ENCODE results near the gene ZNF410. TPM values are rescaled to one million over a fixed set of nuclear protein-coding genes. Genes with fewer than 3 reads are reported as not detected.

ZNF410 gene
- total and polyA plus RNA-seq, 2 of the 8 experiments (the other 6 are each of a cell fraction or from before 2014, with no cell fraction given): 11.2 to 18.9 TPM

- no peak overlapping the region for H2AK5ac ChIP-seq (ENCODE audit: low read depth, low read length)
Measured at GRCh38 chr14:73961192-73961591, 74.5 kb downstream of the ZNF410 start.

More at GRCh38 chr14:73961192-73961591, 74.5 kb downstream of the ZNF410 start:
- POLR2A ChIA-PET (ENCODE audit: partially characterized antibody): no interaction called here
- no peak overlapping the region for H4K8ac ChIP-seq (ENCODE audit: extremely low read depth, insufficient read depth, low read length)
- H2BK12ac ChIP-seq (ENCODE audit: low read depth, low read length): no peak overlapping the region
- no peaks in the 10 kb centered on the region for H3K9me3 ChIP-seq (ENCODE audit: insufficient read depth in 2 of 2, low read depth in 1 of 2, low read length in 1 of 2)
- H3K36me3 ChIP-seq (ENCODE audit: control insufficient read depth in 2 of 4, insufficient read depth in 4 of 4, low read length in 3 of 4): peaks cover 2 to 17% (median 10%) of the 10 kb centered on the region in 4 experiments; a peak in 5 of 8 replicates
- WGBS, 2 experiments (ENCODE audit: extremely low coverage in 1 of 2, insufficient coverage in 1 of 2, insufficient read length in 1 of 2, insufficient replicate concordance in 2 of 2, low coverage in 1 of 2, low lambda C conversion rate in 2 of 2, missing lambda C conversion rate in 1 of 2): 90% methylated on average over 12 of the region's 12 CpGs; no CpG with 5 or more reads in 1 of the 2 experiments
- H3K56ac ChIP-seq (replicated peaks; ENCODE audit: insufficient read length, low read depth, low read length): no peak overlapping the region
- H2AFZ ChIP-seq (ENCODE audit: low read length): no peak overlapping the region
- no peaks in the 10 kb centered on the region for H3K79me1 ChIP-seq (ENCODE audit: low read depth, low read length)
- H3K4me1 ChIP-seq (replicated peaks in 1 of 4; ENCODE audit: control insufficient read depth in 3 of 4, insufficient read depth in 4 of 4, low read length in 3 of 4): no peaks in the 10 kb centered on the region
- H4K91ac ChIP-seq (replicated peaks; ENCODE audit: insufficient read length, low read length): no peak overlapping the region
- CTCF ChIA-PET (ENCODE audit: partially characterized antibody): interaction anchor here (1.5 kb wide), 1 partner anchor 76 kb away, joined by 3 read pairs; no protein-coding TSS in a partner anchor
- no peak overlapping the region for H4K5ac ChIP-seq (ENCODE audit: insufficient read length, low read depth, low read length)
- H3K79me2 ChIP-seq (ENCODE audit: control insufficient read depth in 1 of 2, insufficient read depth in 2 of 2, low read length in 2 of 2): no peaks in the 10 kb centered on the region
- FAIRE-seq: no peak
- H3K27ac ChIP-seq (ENCODE audit: low read depth, low read length): no peak overlapping the region
- H3K4me2 ChIP-seq (ENCODE audit: insufficient read depth in 1 of 2, low read depth in 2 of 2, low read length in 2 of 2): no peak overlapping the region
- DNase-seq (ENCODE audit: low read depth in 1 of 2, low spot score in 2 of 2): no peak
- no peak overlapping the region for H2BK15ac ChIP-seq (ENCODE audit: low read length)
- TF ChIP-seq CHD2 (IDR thresholded peaks at IDR 0.05; ENCODE audit: low read length) (no peak), KDM1A (IDR thresholded peaks at IDR 0.05; ENCODE audit: borderline replicate concordance, low read length) (no peak), EGR1 (IDR thresholded peaks at IDR 0.05; ENCODE audit: borderline replicate concordance, low read depth, low read length) (no peak)
- TF ChIP-seq, protein P1, sequence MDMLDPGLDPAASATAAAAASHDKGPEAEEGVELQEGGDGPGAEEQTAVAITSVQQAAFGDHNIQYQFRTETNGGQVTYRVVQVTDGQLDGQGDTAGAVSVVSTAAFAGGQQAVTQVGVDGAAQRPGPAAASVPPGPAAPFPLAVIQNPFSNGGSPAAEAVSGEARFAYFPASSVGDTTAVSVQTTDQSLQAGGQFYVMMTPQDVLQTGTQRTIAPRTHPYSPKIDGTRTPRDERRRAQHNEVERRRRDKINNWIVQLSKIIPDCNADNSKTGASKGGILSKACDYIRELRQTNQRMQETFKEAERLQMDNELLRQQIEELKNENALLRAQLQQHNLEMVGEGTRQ (IDR thresholded peaks at IDR 0.05; ENCODE audit: low read length): no peak
- no peak overlapping the region for H2BK5ac ChIP-seq (ENCODE audit: low read depth, low read length)
- H3K4me3 ChIP-seq (ENCODE audit: extremely low read depth in 1 of 4, insufficient read depth in 2 of 4, low read depth in 3 of 4, low read length in 4 of 4): no peak overlapping the region
- no peak overlapping the region for H3K4ac ChIP-seq (replicated peaks; ENCODE audit: insufficient read length, low read depth, low read length)
- no peaks in the 10 kb centered on the region for H3K23me2 ChIP-seq (ENCODE audit: low read depth, low read length)
- H2BK120ac ChIP-seq (replicated peaks; ENCODE audit: low read depth, low read length): no peak overlapping the region
- no peaks in the 10 kb centered on the region for H4K20me1 ChIP-seq (replicated peaks in 1 of 2; ENCODE audit: control insufficient read depth in 1 of 2, insufficient read depth in 2 of 2, low read length in 2 of 2)
- no peak overlapping the region for H3K18ac ChIP-seq (ENCODE audit: extremely low read depth, low read length)
- no peak overlapping the region for H3K23ac ChIP-seq (ENCODE audit: insufficient read length)
- H3K14ac ChIP-seq (ENCODE audit: insufficient read length): no peak overlapping the region
- H3K27me3 ChIP-seq (replicated peaks in 1 of 4; ENCODE audit: control insufficient read depth in 3 of 4, extremely low read depth in 1 of 4, insufficient read depth in 3 of 4, low read length in 3 of 4): no peaks in the 10 kb centered on the region
- H2BK20ac ChIP-seq (ENCODE audit: low read length): no peak overlapping the region
- H3K9ac ChIP-seq (replicated peaks in 1 of 4; ENCODE audit: extremely low read depth in 1 of 4, low read depth in 3 of 4, low read length in 3 of 4): no peak overlapping the region

Data from H1 (cell line).